Endothelial cell of umbilical vein (primary cell): ENCODE data around the gene RGP1. TPM values are rescaled to one million over a fixed set of nuclear protein-coding genes. Genes with fewer than 3 reads are reported as not detected.

Source experiments
- BruUV-seq: library from RNA; stranded (reverse); fragments of 400-500 nt; replicated peaks from 2 replicates; lab custom pipeline; 2021; lab: Mats Ljungman, UMichigan
- CTCF ChIA-PET: fragments of 300-600, 350-600 bp; sonication (Branson Sonifier 250); formaldehyde crosslinking; loops from one replicate; lab custom pipeline; 2021; ENCODE audit warnings: antibody characterized with exemption, inconsistent platforms; lab: Charles Lee
- POLR2A ChIA-PET: fragments of 300-600, 350-600 bp; sonication (Branson Sonifier 250); formaldehyde crosslinking; loops from one replicate; lab custom pipeline; 2021; ENCODE audit warnings: antibody characterized with exemption, inconsistent platforms; lab: Charles Lee
- DNase-seq: peaks from one replicate; pipeline ENCODE4 v3.0.0-alpha.2; 2011; ENCODE audit warnings: low read depth, low spot score
- FAIRE-seq: peaks from 2 replicates; lab custom pipeline; 2011; peaks lifted over from hg19 to GRCh38; lab: Jason Lieb, UNC
- H2AFZ ChIP-seq: 2 replicates; pipeline ENCODE4 v1.6.0; 2012; ENCODE audit warnings: low read depth, low read length, control low read depth, inconsistent platforms
- H3K27ac ChIP-seq: 2 replicates; pipeline ENCODE4 v1.5.1; 2011; ENCODE audit warnings: low read depth, mild to moderate bottlenecking, control low read depth, low read length, moderate library complexity; ENCODE audit not compliant: insufficient read depth
- H3K27me3 ChIP-seq, 2 experiments: 2 replicates each; pipeline versions ENCODE4 v1.6.0 to v1.6.1; 2011; ENCODE audit warnings: low read length in 2 of 2, mixed read lengths in 1 of 2; ENCODE audit not compliant: control insufficient read depth in 2 of 2, insufficient read depth in 2 of 2
- H3K36me3 ChIP-seq, 2 experiments: 2 replicates in 1 of 2; 3 replicates in 1 of 2; pipeline ENCODE4 v1.5.1; 2011; ENCODE audit warnings: low read length in 2 of 2, mild to moderate bottlenecking in 1 of 2, moderate library complexity in 1 of 2; ENCODE audit not compliant: control insufficient read depth in 2 of 2, insufficient read depth in 2 of 2; ENCODE audit errors: extremely low read depth in 1 of 2
- H3K4me1 ChIP-seq: 3 replicates; pipeline ENCODE4 v1.5.1; 2011; ENCODE audit warnings: mild to moderate bottlenecking, low read length; ENCODE audit not compliant: control insufficient read depth, insufficient read depth; ENCODE audit errors: extremely low read depth
- H3K4me2 ChIP-seq: 2 replicates; pipeline ENCODE4 v1.6.1; 2011; ENCODE audit warnings: low read length, control low read depth, mixed read lengths; ENCODE audit not compliant: insufficient read depth
- H3K4me3 ChIP-seq, 3 experiments: fragments of 200-600 bp in 1 of 3; sonication (generic), shearing (Covaris generic) in 1 of 3; replicated peaks in 1 of 3; 2 replicates each; pipeline ENCODE4 v1.5.1; 2011 to 2016; ENCODE audit warnings: control low read depth in 3 of 3, low read length in 3 of 3, mild to moderate bottlenecking in 2 of 3, inconsistent platforms in 1 of 3, low read depth in 1 of 3, moderate library complexity in 1 of 3; ENCODE audit not compliant: insufficient read depth in 1 of 3
- H3K79me2 ChIP-seq: 2 replicates; pipeline ENCODE4 v1.6.0; 2012; ENCODE audit warnings: low read length, inconsistent platforms; ENCODE audit not compliant: control insufficient read depth, insufficient read depth
- H3K9ac ChIP-seq: replicated peaks from 2 replicates; pipeline ENCODE3; 2011; ENCODE audit warnings: low read length, control low read depth; ENCODE audit not compliant: insufficient read depth; ENCODE audit errors: extremely low read depth
- H3K9me1 ChIP-seq: replicated peaks from 3 replicates; pipeline ENCODE4 v1.6.0; 2011; ENCODE audit warnings: mild to moderate bottlenecking, low read length; ENCODE audit not compliant: control insufficient read depth, insufficient read depth; ENCODE audit errors: extremely low read depth
- H3K9me3 ChIP-seq: replicated peaks from 2 replicates; pipeline ENCODE4 v1.5.1; 2012; ENCODE audit warnings: low read length, inconsistent platforms; ENCODE audit not compliant: control insufficient read depth, insufficient read depth
- H4K20me1 ChIP-seq: replicated peaks from 2 replicates; pipeline ENCODE3; 2011; ENCODE audit warnings: mild to moderate bottlenecking, low read length; ENCODE audit not compliant: control insufficient read depth, insufficient read depth; ENCODE audit errors: extremely low read depth
- EZH2 ChIP-seq: IDR thresholded peaks from 2 replicates; pipeline ENCODE4 v1.6.1; 2012; ENCODE audit warnings: borderline replicate concordance, low read depth, mild to moderate bottlenecking, moderate library complexity, low read length, inconsistent platforms; ENCODE audit not compliant: severe bottlenecking
- FOS ChIP-seq: IDR thresholded peaks from 2 replicates; pipeline ENCODE4 v1.6.1; 2011; ENCODE audit warnings: mild to moderate bottlenecking, low read length, moderate library complexity, borderline replicate concordance; ENCODE audit not compliant: insufficient read depth
- GATA2 ChIP-seq: IDR thresholded peaks from 2 replicates; pipeline ENCODE4 v1.7.0; 2011; ENCODE audit warnings: low read depth, mild to moderate bottlenecking, moderate library complexity, mixed read lengths, low read length; ENCODE audit not compliant: insufficient read length, insufficient read depth
- JUN ChIP-seq: IDR thresholded peaks from 2 replicates; pipeline ENCODE4 v1.6.1; 2011; ENCODE audit warnings: borderline replicate concordance, low read depth; ENCODE audit not compliant: insufficient read length, insufficient read depth
- MYC ChIP-seq: IDR thresholded peaks from one replicate; pipeline ENCODE4 v1.6.1; 2011; ENCODE audit warnings: mild to moderate bottlenecking, low read depth, low read length
- POLR2A ChIP-seq: IDR thresholded peaks from 2 replicates; pipeline ENCODE4 v1.6.1; 2012; ENCODE audit warnings: low read depth, mild to moderate bottlenecking, control low read depth, low read length
- POLR2AphosphoS5 ChIP-seq: IDR thresholded peaks from 2 replicates; pipeline ENCODE4 v1.6.1; 2012; ENCODE audit warnings: low read depth, mild to moderate bottlenecking, control low read depth, low read length, moderate library complexity; ENCODE audit not compliant: insufficient read depth
- dilution Hi-C: fragments of 300-500 bp; cut with MboI; formaldehyde crosslinking; loops from one replicate; pipeline ENCODE4 v1.15.0; 2019; ENCODE audit warnings: low sequenced_read_pairs; ENCODE audit not compliant: extremely low pct_ligation_motif_present
- intact Hi-C: fragments of 100-400 bp; cut with micrococcal nuclease; formaldehyde crosslinking; loops from one replicate; pipeline ENCODE4 v1.10.0; 2022
- polyA plus RNA-seq, 4 experiments: library from polyadenylated mRNA; depleted of rRNA in 3 of 4; stranded (reverse) in 3 of 4; unstranded in 1 of 4; fragments of >200 nt; gene quantifications; 2 replicates each; pipeline versions ENCODE4 v1.2.1 to v1.2.3, GENCODE V29; 2011 to 2012; ENCODE audit warnings: missing spikeins in 1 of 4
- total RNA-seq: library from RNA; stranded (reverse); gene quantifications from 2 replicates; pipeline ENCODE4 v1.2.3, GENCODE V29; 2021
- TF ChIP-seq, protein P1 (sequence below), 2 donors: IDR thresholded peaks; 1 replicate in 1 of 2; 2 replicates in 1 of 2; pipeline ENCODE4 v1.5.1; 2011; ENCODE audit warnings: low read length in 2 of 2, mild to moderate bottlenecking in 2 of 2, moderate library complexity in 2 of 2, control low read depth in 1 of 2, inconsistent platforms in 1 of 2, low read depth in 1 of 2; ENCODE audit not compliant: insufficient read depth in 1 of 2; ENCODE audit errors: extremely low read depth in 1 of 2
- TF ChIP-seq, protein P2 (sequence below): IDR thresholded peaks from 2 replicates; pipeline ENCODE4 v1.6.1; 2011; ENCODE audit not compliant: insufficient read depth, insufficient read length

The RGP1 gene
- total and polyA plus RNA-seq, 2 donors (not counting 3 experiments of a cell fraction or from before 2014, with no cell fraction given), result 15.0 to 29.0 TPM

DNA sequence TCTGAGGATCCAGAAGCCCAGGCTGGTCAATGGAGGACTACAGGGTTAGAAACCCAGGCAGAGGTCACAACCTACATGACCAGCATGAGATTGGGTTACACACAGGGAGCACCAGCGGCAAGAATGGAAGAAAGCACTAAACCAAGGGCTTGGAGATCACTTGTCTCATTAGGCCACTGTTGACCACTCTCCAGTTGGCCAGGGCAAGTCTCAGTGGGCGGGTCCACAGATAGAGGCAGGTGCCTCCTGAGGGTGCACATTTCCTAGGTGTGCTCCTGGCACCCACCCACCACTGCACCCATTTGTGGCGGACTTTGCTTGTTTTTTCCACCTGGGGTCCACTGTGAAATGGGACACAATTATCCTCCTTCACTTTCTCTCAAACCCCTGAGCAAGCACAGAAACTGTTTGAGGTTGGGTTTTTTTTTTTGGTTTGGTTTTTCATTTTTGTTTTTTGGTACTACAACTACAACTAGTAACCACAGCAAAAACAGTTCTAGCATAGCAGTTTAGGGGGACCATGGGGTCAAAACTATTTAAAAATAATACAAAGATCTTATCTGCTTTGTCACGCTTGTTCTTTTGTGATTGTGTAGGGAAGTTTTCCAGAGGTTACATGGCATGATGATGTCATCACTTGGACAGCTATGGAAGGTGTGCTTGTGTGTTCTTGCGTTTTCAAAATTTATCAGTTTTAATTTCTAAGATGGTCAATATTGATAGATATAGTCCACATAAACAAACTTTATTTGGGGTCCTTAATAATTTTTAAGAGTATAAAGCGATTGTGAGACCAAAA is 48.4 kb downstream of the RGP1 start:
- Histone ChIP-seq H4K20me1 (no peaks in the 10 kb centered on the region), H3K4me3 (no peak overlapping the region), H3K79me2 (peaks cover 6% of the 10 kb centered on the region), H3K9me1 (no peaks in the 10 kb centered on the region), H3K36me3 (no peaks in the 10 kb centered on the region), H3K4me1 (peaks cover 40% of the 10 kb centered on the region), H3K9me3 (no peaks in the 10 kb centered on the region), H3K27ac (peak overlapping the region; percentile 21), H2AFZ (no peak overlapping the region), H3K9ac (peak overlapping the region; percentile 6), H3K27me3 (no peaks in the 10 kb centered on the region), H3K4me2 (no peak overlapping the region)
- CTCF ChIA-PET, result interaction anchor here (1.1 to 1.4 kb wide), 2 partner anchors 14 to 29 kb away, joined by 5 to 7 read pairs; no protein-coding TSS in a partner anchor
- TF ChIP-seq POLR2A (no peak), JUN (peak; percentile 47), FOS (no peak), POLR2AphosphoS5 (no peak), MYC (no peak), GATA2 (peak; percentile 51), EZH2 (no peak)
- TF ChIP-seq, protein P1, sequence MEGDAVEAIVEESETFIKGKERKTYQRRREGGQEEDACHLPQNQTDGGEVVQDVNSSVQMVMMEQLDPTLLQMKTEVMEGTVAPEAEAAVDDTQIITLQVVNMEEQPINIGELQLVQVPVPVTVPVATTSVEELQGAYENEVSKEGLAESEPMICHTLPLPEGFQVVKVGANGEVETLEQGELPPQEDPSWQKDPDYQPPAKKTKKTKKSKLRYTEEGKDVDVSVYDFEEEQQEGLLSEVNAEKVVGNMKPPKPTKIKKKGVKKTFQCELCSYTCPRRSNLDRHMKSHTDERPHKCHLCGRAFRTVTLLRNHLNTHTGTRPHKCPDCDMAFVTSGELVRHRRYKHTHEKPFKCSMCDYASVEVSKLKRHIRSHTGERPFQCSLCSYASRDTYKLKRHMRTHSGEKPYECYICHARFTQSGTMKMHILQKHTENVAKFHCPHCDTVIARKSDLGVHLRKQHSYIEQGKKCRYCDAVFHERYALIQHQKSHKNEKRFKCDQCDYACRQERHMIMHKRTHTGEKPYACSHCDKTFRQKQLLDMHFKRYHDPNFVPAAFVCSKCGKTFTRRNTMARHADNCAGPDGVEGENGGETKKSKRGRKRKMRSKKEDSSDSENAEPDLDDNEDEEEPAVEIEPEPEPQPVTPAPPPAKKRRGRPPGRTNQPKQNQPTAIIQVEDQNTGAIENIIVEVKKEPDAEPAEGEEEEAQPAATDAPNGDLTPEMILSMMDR (IDR thresholded peaks at IDR 0.05; ENCODE audit: extremely low read depth in 1 of 2, insufficient read depth in 1 of 2, low read depth in 1 of 2, low read length in 2 of 2), result no peak
- TF ChIP-seq, protein P2, sequence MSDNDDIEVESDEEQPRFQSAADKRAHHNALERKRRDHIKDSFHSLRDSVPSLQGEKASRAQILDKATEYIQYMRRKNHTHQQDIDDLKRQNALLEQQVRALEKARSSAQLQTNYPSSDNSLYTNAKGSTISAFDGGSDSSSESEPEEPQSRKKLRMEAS, result no peak
- FAIRE-seq, result peak; percentile 12
- POLR2A ChIA-PET, result no interaction called here
- no TSS peak for BruUV-seq
- dilution Hi-C loops (no loop called here), intact Hi-C loops (loop anchor here (2.0 kb wide), 1 partner anchor 15 kb away; the partner anchor contains the start of gene SPAG8)
- DNase-seq, result no peak
